H1 (cell line): ENCODE results near the gene KIF22.

Experiments used
- CHD2 ChIP-seq: IDR thresholded peaks from 2 replicates; pipeline ENCODE4 v1.6.1; 2012; ENCODE audit warnings: low read length, improper control_type of control experiment
- EP300 ChIP-seq, 2 experiments: IDR thresholded peaks; 1 replicate in 1 of 2; 2 replicates in 1 of 2; pipeline ENCODE4 v1.6.1; 2011 to 2012; ENCODE audit warnings: low read depth in 2 of 2, low read length in 2 of 2, mild to moderate bottlenecking in 2 of 2, borderline replicate concordance in 1 of 2, inconsistent platforms in 1 of 2, moderate library complexity in 1 of 2
- EZH2 ChIP-seq: fragments of 200-600 bp; sonication (generic); IDR thresholded peaks from 2 replicates; pipeline ENCODE4 v1.7.1; 2012; ENCODE audit warnings: low read depth, mild to moderate bottlenecking, moderate library complexity, low read length, inconsistent platforms; ENCODE audit not compliant: severe bottlenecking
- KDM1A ChIP-seq: fragments of 200-600, 300-600 bp; sonication (generic); IDR thresholded peaks from 2 replicates; pipeline ENCODE4 v1.7.1; 2016; ENCODE audit warnings: mild to moderate bottlenecking, low read length, borderline replicate concordance
- SUZ12 ChIP-seq: fragments of 200-600 bp; sonication (generic); IDR thresholded peaks from 2 replicates; pipeline ENCODE4 v1.6.1; 2012; ENCODE audit warnings: mild to moderate bottlenecking, inconsistent platforms, low read length, moderate library complexity, mixed read lengths
- TBP ChIP-seq: IDR thresholded peaks from 2 replicates; pipeline ENCODE4 v1.6.1; 2011; ENCODE audit warnings: low read depth, low read length, improper control_type of control experiment
- YY1 ChIP-seq: IDR thresholded peaks from 2 replicates; pipeline ENCODE4 v1.6.1; 2011; ENCODE audit warnings: low read depth, mild to moderate bottlenecking, low read length
- TF ChIP-seq, protein P1 (sequence below), 3 experiments: IDR thresholded peaks; 1 replicate in 2 of 3; 2 replicates in 1 of 3; pipeline versions ENCODE4 v1.5.1 to v1.6.1; 2011; ENCODE audit warnings: low read length in 3 of 3, mild to moderate bottlenecking in 3 of 3, inconsistent platforms in 2 of 3, low read depth in 1 of 3, moderate library complexity in 1 of 3; ENCODE audit not compliant: insufficient read depth in 1 of 3; ENCODE audit errors: control extremely low read depth in 1 of 3

GRCh38 chr16:29811170-29811895 lies 20.8 kb downstream of the KIF22 start:
- TF ChIP-seq, protein P1, sequence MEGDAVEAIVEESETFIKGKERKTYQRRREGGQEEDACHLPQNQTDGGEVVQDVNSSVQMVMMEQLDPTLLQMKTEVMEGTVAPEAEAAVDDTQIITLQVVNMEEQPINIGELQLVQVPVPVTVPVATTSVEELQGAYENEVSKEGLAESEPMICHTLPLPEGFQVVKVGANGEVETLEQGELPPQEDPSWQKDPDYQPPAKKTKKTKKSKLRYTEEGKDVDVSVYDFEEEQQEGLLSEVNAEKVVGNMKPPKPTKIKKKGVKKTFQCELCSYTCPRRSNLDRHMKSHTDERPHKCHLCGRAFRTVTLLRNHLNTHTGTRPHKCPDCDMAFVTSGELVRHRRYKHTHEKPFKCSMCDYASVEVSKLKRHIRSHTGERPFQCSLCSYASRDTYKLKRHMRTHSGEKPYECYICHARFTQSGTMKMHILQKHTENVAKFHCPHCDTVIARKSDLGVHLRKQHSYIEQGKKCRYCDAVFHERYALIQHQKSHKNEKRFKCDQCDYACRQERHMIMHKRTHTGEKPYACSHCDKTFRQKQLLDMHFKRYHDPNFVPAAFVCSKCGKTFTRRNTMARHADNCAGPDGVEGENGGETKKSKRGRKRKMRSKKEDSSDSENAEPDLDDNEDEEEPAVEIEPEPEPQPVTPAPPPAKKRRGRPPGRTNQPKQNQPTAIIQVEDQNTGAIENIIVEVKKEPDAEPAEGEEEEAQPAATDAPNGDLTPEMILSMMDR (IDR thresholded peaks at IDR 0.05; ENCODE audit: control extremely low read depth in 1 of 3, insufficient read depth in 1 of 3, low read depth in 1 of 3, low read length in 3 of 3) = no peak
- TF ChIP-seq CHD2 (no peak), EP300 (IDR thresholded peaks at IDR 0.05; ENCODE audit: borderline replicate concordance in 1 of 2, low read depth in 2 of 2, low read length in 2 of 2) (no peak), KDM1A (no peak), YY1 (no peak; the same call in 1 of the 2 replicates), TBP (no peak), SUZ12 (no peak), EZH2 (no peak)
